ENCODE results near the gene NDUFA13.

- TF ChIP-seq CTCF (IDR thresholded peaks at IDR 0.05): no peak
- no peak for TF ChIP-seq POLR2A (IDR thresholded peaks at IDR 0.05)
Observed at GRCh38 chr19:19544954-19545591, 29.0 kb downstream of the NDUFA13 start.

All from heart left ventricle (tissue), 13 donors.